Glomerular visceral epithelial cell (primary cell): Measurements from ENCODE around the gene NKAIN2.
"Not testable (repeated sequence)": the region's sequence is repeated elsewhere in the genome, so short reads cannot be mapped to it uniquely, and the experiment has no call there.

Experiments
- DNase-seq: peaks from one replicate; pipeline ENCODE4 v3.0.0-alpha.2; 2016; ENCODE audit errors: extremely low spot score

The NKAIN2 gene

GRCh38 chr6:124203101-124203811 lies 399.6 kb downstream of the NKAIN2 start:
- DNase-seq: peak; percentile 40

- no peak for DNase-seq
These were observed 400.1 kb downstream of the NKAIN2 start for GRCh38 chr6:124203812-124204167.

- no peak for DNase-seq
These were observed 402.3 kb downstream of the NKAIN2 start for GRCh38 chr6:124205921-124206320.

GRCh38 chr6:124223611-124224345 lies 420.1 kb downstream of the NKAIN2 start:
- peak; percentile 7 for DNase-seq

- DNase-seq: peak; percentile 28
These were observed 422.7 kb downstream of the NKAIN2 start for GRCh38 chr6:124226396-124226795.

- no peak for DNase-seq
These were observed 429.6 kb downstream of the NKAIN2 start for GRCh38 chr6:124233221-124233620.

- no peak for DNase-seq
These were observed 431.1 kb downstream of the NKAIN2 start for GRCh38 chr6:124234801-124235200.

GRCh38 chr6:124237911-124238310 lies 434.2 kb downstream of the NKAIN2 start:
- DNase-seq: no peak

GRCh38 chr6:124238408-124238807 lies 434.7 kb downstream of the NKAIN2 start:
- not testable (repeated sequence) for DNase-seq

GRCh38 chr6:124254941-124255685 lies 451.4 kb downstream of the NKAIN2 start:
- no peak for DNase-seq

- DNase-seq: no peak
These were observed 456.7 kb downstream of the NKAIN2 start for GRCh38 chr6:124260337-124260736.

- DNase-seq: no peak
These were observed 466.1 kb downstream of the NKAIN2 start for GRCh38 chr6:124269733-124270132.

GRCh38 chr6:124273701-124274100 lies 470.0 kb downstream of the NKAIN2 start:
- no peak for DNase-seq

GRCh38 chr6:124282541-124282940 lies 478.9 kb downstream of the NKAIN2 start:
- no peak for DNase-seq

GRCh38 chr6:124283486-124283885 lies 479.8 kb downstream of the NKAIN2 start:
- no peak for DNase-seq

GRCh38 chr6:124285146-124285545 lies 481.5 kb downstream of the NKAIN2 start:
- no peak for DNase-seq

- DNase-seq: no peak
These were observed 491.0 kb downstream of the NKAIN2 start for GRCh38 chr6:124294574-124295200.

- DNase-seq: no peak
These were observed 493.8 kb downstream of the NKAIN2 start for GRCh38 chr6:124297507-124297906.

- DNase-seq: no peak
These were observed 495.1 kb downstream of the NKAIN2 start for GRCh38 chr6:124298730-124299129.

- DNase-seq: not testable (repeated sequence)
These were observed 497.2 kb downstream of the NKAIN2 start for GRCh38 chr6:124300907-124301306.

GRCh38 chr6:124303971-124304370 lies 500.3 kb downstream of the NKAIN2 start:
- DNase-seq: no peak

- no peak for DNase-seq
These were observed 506.5 kb downstream of the NKAIN2 start for GRCh38 chr6:124310139-124310538.
